Fibroblast of the aortic adventitia (primary cell): Measurements from ENCODE around the gene GCNT3. TPM values are rescaled to one million over a fixed set of nuclear protein-coding genes. Genes with fewer than 3 reads are reported as not detected.
"Not testable (repeated sequence)": the region's sequence is repeated elsewhere in the genome, so short reads cannot be mapped to it uniquely, and the experiment has no call there.

Experiments used
- DNase-seq: peaks from one replicate; pipeline ENCODE4 v3.0.0-alpha.2; 2010; ENCODE audit warnings: low read depth
- H3K4me3 ChIP-seq: 2 replicates; pipeline ENCODE4 v1.5.1; 2011; ENCODE audit warnings: low read depth, mild to moderate bottlenecking, control low read depth, low read length, moderate library complexity
- CTCF ChIP-seq: IDR thresholded peaks from 2 replicates; pipeline ENCODE4 v1.5.1; 2011; ENCODE audit warnings: mild to moderate bottlenecking, low read length, control low read depth, inconsistent platforms; ENCODE audit not compliant: insufficient read depth
- total RNA-seq: library from RNA; depleted of rRNA; stranded (reverse); fragments of >200 nt; gene quantifications from 2 replicates; pipeline ENCODE4 v1.2.3, GENCODE V29; 2012; ENCODE audit warnings: low replicate concordance

The GCNT3 gene
- total RNA-seq, 1 donor: 0.27 TPM

DNA sequence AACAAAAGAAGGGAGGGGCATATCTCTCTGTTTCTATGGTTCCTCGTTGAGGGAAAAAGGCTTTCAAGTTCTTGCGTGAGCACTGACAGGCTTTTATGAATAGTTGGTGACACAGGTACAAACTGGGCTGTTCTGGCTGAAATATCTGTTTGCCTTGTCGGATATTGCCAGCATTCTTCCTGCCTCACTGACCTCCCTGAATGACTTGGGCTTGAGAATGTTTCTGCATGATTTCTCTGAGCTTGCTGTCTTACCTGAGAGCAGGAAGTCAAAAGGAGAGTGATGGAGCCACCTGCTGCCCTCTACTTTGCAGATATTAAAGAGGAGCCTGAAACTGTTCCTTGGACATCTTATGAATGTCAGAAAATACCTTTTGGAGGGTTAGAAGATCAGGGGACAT, 4.8 kb downstream of the GCNT3 start:
- no peak for DNase-seq
- TF ChIP-seq CTCF: no peak
- H3K4me3 ChIP-seq: no peak overlapping the region

- TF ChIP-seq CTCF: no peak
- no peak overlapping the region for H3K4me3 ChIP-seq
- DNase-seq: no peak
Observed at GRCh38 chr15:59618406-59618805, 6.8 kb downstream of the GCNT3 start.

- peak; percentile 56 for DNase-seq
- H3K4me3 ChIP-seq: no peak overlapping the region
- peak; percentile 53 for TF ChIP-seq CTCF
Observed at GRCh38 chr15:59622289-59622688, 10.7 kb downstream of the GCNT3 start.

- H3K4me3 ChIP-seq: no peak overlapping the region
- TF ChIP-seq CTCF: peak; percentile 66
- no peak for DNase-seq
Observed at GRCh38 chr15:59632714-59633113, 21.1 kb downstream of the GCNT3 start.

GRCh38 chr15:59636184-59636583, 24.6 kb downstream of the GCNT3 start:
- no peak overlapping the region for H3K4me3 ChIP-seq
- TF ChIP-seq CTCF: no peak
- no peak for DNase-seq

DNA sequence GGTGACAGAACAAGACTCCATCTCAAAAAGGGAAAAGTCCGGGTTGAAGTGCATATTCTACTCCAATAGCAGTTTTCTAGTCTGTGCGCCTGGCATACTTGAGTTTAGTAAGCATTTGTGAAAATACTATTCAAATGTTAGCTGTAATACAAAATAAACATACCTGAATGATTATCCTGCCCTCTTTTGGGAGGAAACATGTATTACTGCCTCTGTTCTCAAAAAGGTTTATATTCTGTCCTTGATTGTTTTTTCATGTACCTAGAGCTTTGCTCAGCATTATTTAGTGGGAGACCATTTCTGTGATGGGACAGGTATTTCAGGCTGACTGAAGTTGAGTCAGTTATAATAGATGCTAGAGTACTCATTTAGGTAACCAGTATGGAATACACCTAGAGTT, 25.9 kb downstream of the GCNT3 start:
- H3K4me3 ChIP-seq, DNase-seq: not testable (repeated sequence)

DNA sequence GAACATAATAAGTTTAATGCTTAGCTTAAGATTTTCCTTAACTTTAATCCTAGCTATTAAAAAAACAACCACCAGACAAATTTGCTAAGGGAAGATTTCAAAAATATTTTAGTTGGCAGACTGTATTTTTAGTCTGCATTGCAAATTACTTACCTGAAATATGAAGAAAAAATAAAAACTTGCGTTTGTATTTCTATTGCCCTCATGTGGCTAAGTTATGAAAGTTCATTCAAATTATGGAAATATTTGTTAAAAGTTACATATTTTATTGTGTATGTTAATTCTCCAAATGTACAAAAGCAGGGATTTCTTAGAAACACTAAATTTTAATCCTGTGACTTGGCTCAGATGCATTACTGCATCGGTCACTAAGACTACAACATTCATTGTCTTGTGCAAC, 30.8 kb downstream of the GCNT3 start:
- peak; percentile 18 for DNase-seq
- peak; percentile 31 for TF ChIP-seq CTCF

More for the DNA sequence above, 30.8 kb downstream of the GCNT3 start:
- no peak overlapping the region for H3K4me3 ChIP-seq
